Measurements from ENCODE around the gene TPST2.

DNA sequence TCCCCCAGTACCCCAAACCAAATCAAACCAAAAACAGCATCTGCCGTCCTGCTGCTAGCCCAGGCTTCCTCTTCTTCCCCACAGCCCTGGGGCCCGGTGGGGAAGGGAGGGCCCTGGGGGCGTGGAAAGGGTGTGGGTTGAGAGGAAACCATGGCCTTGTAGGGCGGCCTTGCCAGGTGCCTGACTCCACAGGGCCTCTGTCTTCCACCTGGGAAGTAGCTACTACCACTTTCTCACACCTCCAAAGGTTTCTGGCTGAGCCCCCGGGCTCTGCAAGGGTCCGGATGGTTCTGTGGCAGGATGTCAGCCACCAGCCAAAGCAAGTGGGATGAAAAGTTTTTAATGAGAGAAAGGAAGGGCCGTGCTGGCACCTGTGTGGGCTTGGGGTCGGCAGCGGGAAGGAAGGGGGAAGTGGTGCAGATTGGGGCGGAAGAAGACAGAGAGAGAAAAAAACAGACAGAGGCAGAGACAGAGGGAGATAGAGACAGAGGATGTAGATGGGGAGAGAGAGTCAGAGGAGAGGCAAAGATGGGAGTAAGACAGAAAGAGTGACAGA lies 10.5 kb downstream of the TPST2 start:
- TF ChIP-seq, protein P1, sequence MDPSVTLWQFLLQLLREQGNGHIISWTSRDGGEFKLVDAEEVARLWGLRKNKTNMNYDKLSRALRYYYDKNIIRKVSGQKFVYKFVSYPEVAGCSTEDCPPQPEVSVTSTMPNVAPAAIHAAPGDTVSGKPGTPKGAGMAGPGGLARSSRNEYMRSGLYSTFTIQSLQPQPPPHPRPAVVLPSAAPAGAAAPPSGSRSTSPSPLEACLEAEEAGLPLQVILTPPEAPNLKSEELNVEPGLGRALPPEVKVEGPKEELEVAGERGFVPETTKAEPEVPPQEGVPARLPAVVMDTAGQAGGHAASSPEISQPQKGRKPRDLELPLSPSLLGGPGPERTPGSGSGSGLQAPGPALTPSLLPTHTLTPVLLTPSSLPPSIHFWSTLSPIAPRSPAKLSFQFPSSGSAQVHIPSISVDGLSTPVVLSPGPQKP (IDR thresholded peaks at IDR 0.05; ENCODE audit: low read depth, low read length) = no peak
- TF ChIP-seq CEBPB (IDR thresholded peaks at IDR 0.05; ENCODE audit: borderline replicate concordance in 1 of 2, low read depth in 2 of 2, low read length in 2 of 2) (no peak), HDAC2 (IDR thresholded peaks at IDR 0.05) (no peak), EZH2 (IDR thresholded peaks at IDR 0.05; ENCODE audit: borderline replicate concordance, control insufficient read depth, low read depth, low read length) (no peak), ETV6 (conservative IDR thresholded peaks at IDR 0.05 in 1 of 2, IDR thresholded peaks at IDR 0.05 in 1 of 2; ENCODE audit: borderline replicate concordance in 1 of 2, low read depth in 1 of 2) (peak in 1 of 2 experiments; percentile 51; a peak in 1 of 4 replicates), EP300 (IDR thresholded peaks at IDR 0.05; ENCODE audit: borderline replicate concordance in 1 of 2, control insufficient read depth in 1 of 2, low read depth in 2 of 2, low read length in 2 of 2) (no peak), RB1 (IDR thresholded peaks at IDR 0.05; ENCODE audit: borderline replicate concordance) (no peak), RFX5 (IDR thresholded peaks at IDR 0.05; ENCODE audit: low read depth, low read length) (no peak)
- TF ChIP-seq, protein P2, sequence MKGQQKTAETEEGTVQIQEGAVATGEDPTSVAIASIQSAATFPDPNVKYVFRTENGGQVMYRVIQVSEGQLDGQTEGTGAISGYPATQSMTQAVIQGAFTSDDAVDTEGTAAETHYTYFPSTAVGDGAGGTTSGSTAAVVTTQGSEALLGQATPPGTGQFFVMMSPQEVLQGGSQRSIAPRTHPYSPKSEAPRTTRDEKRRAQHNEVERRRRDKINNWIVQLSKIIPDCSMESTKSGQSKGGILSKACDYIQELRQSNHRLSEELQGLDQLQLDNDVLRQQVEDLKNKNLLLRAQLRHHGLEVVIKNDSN (IDR thresholded peaks at IDR 0.05; ENCODE audit: borderline replicate concordance, extremely low read length, insufficient read depth, low read depth, low read length) = no peak
- TF ChIP-seq, protein P3, sequence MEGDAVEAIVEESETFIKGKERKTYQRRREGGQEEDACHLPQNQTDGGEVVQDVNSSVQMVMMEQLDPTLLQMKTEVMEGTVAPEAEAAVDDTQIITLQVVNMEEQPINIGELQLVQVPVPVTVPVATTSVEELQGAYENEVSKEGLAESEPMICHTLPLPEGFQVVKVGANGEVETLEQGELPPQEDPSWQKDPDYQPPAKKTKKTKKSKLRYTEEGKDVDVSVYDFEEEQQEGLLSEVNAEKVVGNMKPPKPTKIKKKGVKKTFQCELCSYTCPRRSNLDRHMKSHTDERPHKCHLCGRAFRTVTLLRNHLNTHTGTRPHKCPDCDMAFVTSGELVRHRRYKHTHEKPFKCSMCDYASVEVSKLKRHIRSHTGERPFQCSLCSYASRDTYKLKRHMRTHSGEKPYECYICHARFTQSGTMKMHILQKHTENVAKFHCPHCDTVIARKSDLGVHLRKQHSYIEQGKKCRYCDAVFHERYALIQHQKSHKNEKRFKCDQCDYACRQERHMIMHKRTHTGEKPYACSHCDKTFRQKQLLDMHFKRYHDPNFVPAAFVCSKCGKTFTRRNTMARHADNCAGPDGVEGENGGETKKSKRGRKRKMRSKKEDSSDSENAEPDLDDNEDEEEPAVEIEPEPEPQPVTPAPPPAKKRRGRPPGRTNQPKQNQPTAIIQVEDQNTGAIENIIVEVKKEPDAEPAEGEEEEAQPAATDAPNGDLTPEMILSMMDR (IDR thresholded peaks at IDR 0.05 in 2 of 3, conservative IDR thresholded peaks at IDR 0.05 in 1 of 3; ENCODE audit: control insufficient read depth in 2 of 3, extremely low read depth in 1 of 3, insufficient read depth in 1 of 3, low read depth in 3 of 3, low read length in 3 of 3) = no peak
